IMR-90 (cell line): Measurements from ENCODE around the gene RYR2. TPM values are rescaled to one million over a fixed set of nuclear protein-coding genes. Genes with fewer than 3 reads are reported as not detected.

ENCODE experiments used
- ATAC-seq: fragments of 200-7000 bp; cut with Tn5 transposase; 2 replicates; pipeline ENCODE4 v1.9.1; 2020; ENCODE audit warnings: low read depth, mild to moderate bottlenecking, moderate library complexity
- BruUV-seq: library from RNA; stranded (reverse); fragments of 400-500 nt; replicated peaks from 2 replicates; lab custom pipeline; 2021; lab: Mats Ljungman, UMichigan
- CTCF ChIA-PET: fragments of 300-600 bp; formaldehyde crosslinking; extraction: SDS; loops from one replicate; lab custom pipeline; 2021; ENCODE audit warnings: antibody characterized with exemption; lab: Yijun Ruan, JAX
- POLR2A ChIA-PET: fragments of 300-600 bp; sonication (Branson Sonifier 250); formaldehyde crosslinking; loops from one replicate; lab custom pipeline; 2022; ENCODE audit warnings: antibody characterized with exemption; ENCODE audit not compliant: unreplicated experiment; lab: Charles Lee
- DNase-seq: peaks from one replicate; pipeline ENCODE4 v3.0.0; 2013
- H2AFZ ChIP-seq: replicated peaks from 2 replicates; pipeline ENCODE3; 2013; ENCODE audit warnings: low read length, mild to moderate bottlenecking; ENCODE audit not compliant: poor library complexity
- H2AK5ac ChIP-seq: 2 replicates; pipeline ENCODE4 v1.6.1; 2013; ENCODE audit warnings: low read depth, low read length, inconsistent platforms
- H2AK9ac ChIP-seq: replicated peaks from 2 replicates; pipeline ENCODE3; 2013; ENCODE audit warnings: mild to moderate bottlenecking, low read depth, low read length, moderate library complexity; ENCODE audit not compliant: poor library complexity
- H2BK120ac ChIP-seq: 2 replicates; pipeline ENCODE4 v1.6.1; 2013; ENCODE audit warnings: low read depth, low read length, inconsistent platforms
- H2BK15ac ChIP-seq: 3 replicates; pipeline ENCODE4 v1.6.1; 2013; ENCODE audit warnings: low read depth, low read length, inconsistent platforms
- H2BK20ac ChIP-seq: 2 replicates; pipeline ENCODE4 v1.6.1; 2013; ENCODE audit warnings: low read depth, mild to moderate bottlenecking, inconsistent platforms, low read length, moderate library complexity
- H2BK5ac ChIP-seq: 2 replicates; pipeline ENCODE4 v1.6.1; 2013; ENCODE audit warnings: mild to moderate bottlenecking, low read depth, low read length, inconsistent platforms; ENCODE audit not compliant: poor library complexity, severe bottlenecking
- H3K14ac ChIP-seq: replicated peaks from 2 replicates; pipeline ENCODE4 v1.6.1; 2013; ENCODE audit warnings: low read depth, low read length, inconsistent platforms
- H3K18ac ChIP-seq: 2 replicates; pipeline ENCODE4 v1.6.1; 2013; ENCODE audit warnings: low read depth, low read length, control low read depth
- H3K23ac ChIP-seq: 2 replicates; pipeline ENCODE4 v1.6.1; 2013; ENCODE audit warnings: low read depth, low read length, inconsistent platforms
- H3K27ac ChIP-seq: 2 replicates; pipeline ENCODE4 v1.5.1; 2013; ENCODE audit warnings: mild to moderate bottlenecking, control low read depth, low read length; ENCODE audit not compliant: insufficient read depth
- H3K27me3 ChIP-seq: 2 replicates; pipeline ENCODE4 v1.6.1; 2013; ENCODE audit warnings: low read length; ENCODE audit not compliant: control insufficient read depth, insufficient read depth
- H3K36me3 ChIP-seq: 2 replicates; pipeline ENCODE4 v1.6.1; 2013; ENCODE audit warnings: low read length, mixed read lengths; ENCODE audit not compliant: control insufficient read depth, insufficient read depth
- H3K4ac ChIP-seq: 2 replicates; pipeline ENCODE4 v1.6.1; 2013; ENCODE audit warnings: low read depth, low read length, inconsistent platforms
- H3K4me1 ChIP-seq: 2 replicates; pipeline ENCODE4 v1.6.1; 2013; ENCODE audit warnings: low read length, mixed read lengths; ENCODE audit not compliant: control insufficient read depth, insufficient read depth
- H3K4me2 ChIP-seq: 2 replicates; pipeline ENCODE4 v1.6.1; 2013; ENCODE audit warnings: low read depth, mild to moderate bottlenecking, control low read depth, low read length, moderate library complexity
- H3K4me3 ChIP-seq: 2 replicates; pipeline ENCODE4 v1.5.1; 2013; ENCODE audit warnings: low read depth, mild to moderate bottlenecking, control low read depth, low read length, moderate library complexity; ENCODE audit not compliant: insufficient read depth
- H3K56ac ChIP-seq: 2 replicates; pipeline ENCODE4 v1.6.1; 2013; ENCODE audit warnings: low read length, inconsistent platforms; ENCODE audit not compliant: insufficient read depth; ENCODE audit errors: extremely low read depth
- H3K79me1 ChIP-seq, 2 experiments: 2 replicates each; pipeline ENCODE4 v1.6.1; 2013; ENCODE audit warnings: low read length in 2 of 2, inconsistent platforms in 1 of 2, low read depth in 1 of 2
- H3K9ac ChIP-seq: 2 replicates; pipeline ENCODE4 v1.6.1; 2013; ENCODE audit warnings: low read depth, low read length, control low read depth
- H3K9me1 ChIP-seq: 2 replicates; pipeline ENCODE4 v1.6.1; 2013; ENCODE audit warnings: low read length, inconsistent platforms; ENCODE audit not compliant: insufficient read depth
- H3K9me3 ChIP-seq: 2 replicates; pipeline ENCODE4 v1.6.1; 2013; ENCODE audit warnings: low read length; ENCODE audit not compliant: control insufficient read depth, insufficient read depth
- H4K20me1 ChIP-seq: 2 replicates; pipeline ENCODE4 v1.6.1; 2013; ENCODE audit warnings: low read length, inconsistent platforms; ENCODE audit not compliant: insufficient read depth
- H4K5ac ChIP-seq: 2 replicates; pipeline ENCODE4 v1.6.1; 2013; ENCODE audit warnings: mild to moderate bottlenecking, low read depth, low read length, control low read depth
- H4K8ac ChIP-seq, 2 experiments: 2 replicates each; pipeline ENCODE4 v1.6.1; 2013; ENCODE audit warnings: low read depth in 2 of 2, low read length in 2 of 2, control low read depth in 1 of 2, inconsistent platforms in 1 of 2
- H4K91ac ChIP-seq: 2 replicates; pipeline ENCODE4 v1.6.1; 2013; ENCODE audit warnings: low read depth, low read length, inconsistent platforms; ENCODE audit not compliant: insufficient read depth
- BHLHE40 ChIP-seq: fragments of 150-350 bp; IDR thresholded peaks from 2 replicates; pipeline ENCODE4 v1.6.1; 2016; ENCODE audit warnings: mild to moderate bottlenecking, low read depth, low read length
- CEBPB ChIP-seq: IDR thresholded peaks from 2 replicates; pipeline ENCODE4 v1.6.1; 2012; ENCODE audit warnings: low read depth, low read length, improper control_type of control experiment
- CHD1 ChIP-seq: IDR thresholded peaks from 2 replicates; pipeline ENCODE4 v1.6.1; 2012; ENCODE audit warnings: low read depth, low read length, improper control_type of control experiment
- FOS ChIP-seq: fragments of 150-350 bp; IDR thresholded peaks from 2 replicates; pipeline ENCODE4 v1.6.1; 2016; ENCODE audit warnings: low read depth, low read length
- MAFK ChIP-seq: IDR thresholded peaks from 2 replicates; pipeline ENCODE4 v1.6.1; 2012; ENCODE audit warnings: low read depth, low read length, improper control_type of control experiment
- MAZ ChIP-seq: IDR thresholded peaks from 2 replicates; pipeline ENCODE4 v1.6.1; 2012; ENCODE audit warnings: low read depth, mild to moderate bottlenecking, low read length, improper control_type of control experiment, moderate library complexity, borderline replicate concordance
- MXI1 ChIP-seq: IDR thresholded peaks from 2 replicates; pipeline ENCODE4 v1.6.1; 2012; ENCODE audit warnings: low read depth, mild to moderate bottlenecking, low read length, moderate library complexity, borderline replicate concordance
- NFE2L2 ChIP-seq: fragments of 150-350 bp; IDR thresholded peaks from 2 replicates; pipeline ENCODE4 v1.6.1; 2016; ENCODE audit warnings: low read depth, mild to moderate bottlenecking, low read length
- POLR2A ChIP-seq: IDR thresholded peaks from 2 replicates; pipeline ENCODE4 v1.6.1; 2012; ENCODE audit warnings: mild to moderate bottlenecking, low read depth, low read length
- RAD21 ChIP-seq: IDR thresholded peaks from 2 replicates; pipeline ENCODE4 v1.6.1; 2012; ENCODE audit warnings: low read length, improper control_type of control experiment
- RCOR1 ChIP-seq: IDR thresholded peaks from 2 replicates; pipeline ENCODE4 v1.6.1; 2012; ENCODE audit warnings: mild to moderate bottlenecking, low read length, improper control_type of control experiment; ENCODE audit not compliant: insufficient replicate concordance
- RFX5 ChIP-seq: IDR thresholded peaks from 2 replicates; pipeline ENCODE4 v1.8.0; 2012; ENCODE audit warnings: low read depth, mild to moderate bottlenecking, low read length, moderate library complexity
- SMC3 ChIP-seq: fragments of 150-350 bp; IDR thresholded peaks from 2 replicates; pipeline ENCODE4 v1.6.1; 2016; ENCODE audit warnings: low read depth, mild to moderate bottlenecking, antibody characterized with exemption, low read length, moderate library complexity
- WGBS, 2 experiments: methylation state at CpG; one replicate each; pipeline versions ENCODE4 v1.1.5 to v1.1.7; 2013; ENCODE audit warnings: missing lambda C conversion rate in 2 of 2; ENCODE audit not compliant: insufficient read length in 1 of 2; ENCODE audit errors: extremely low coverage in 2 of 2; 5-methylcytosine and 5-hydroxymethylcytosine counted together
- dilution Hi-C: fragments of 300-500 bp; cut with HindIII; formaldehyde crosslinking; loops from one replicate; pipeline ENCODE4 v1.14.3; 2018; ENCODE audit warnings: low sequenced_read_pairs; ENCODE audit not compliant: unreplicated experiment
- in situ Hi-C: fragments of 300-500 bp; cut with MboI; formaldehyde crosslinking; loops from 3 replicates; pipeline ENCODE4 v1.14.3; 2019; ENCODE audit warnings: low sequenced_read_pairs, inconsistent platforms, mixed read lengths
- intact Hi-C: fragments of 100-400 bp; cut with micrococcal nuclease; formaldehyde crosslinking; loops from 2 replicates; pipeline ENCODE4 v1.10.0; 2022
- polyA plus RNA-seq, 3 experiments: library from polyadenylated mRNA; depleted of rRNA; stranded (reverse); fragments of >200 nt; gene quantifications; 2 replicates each; pipeline ENCODE4 v1.2.3, GENCODE V29; 2012; ENCODE audit warnings: low replicate concordance in 1 of 3
- total RNA-seq: library from RNA; depleted of rRNA; stranded (reverse); fragments of >200 nt; gene quantifications from 2 replicates; pipeline ENCODE4 v1.2.3, GENCODE V29; 2012
- TF ChIP-seq, protein P1 (sequence below): conservative IDR thresholded peaks from 2 replicates; pipeline ENCODE4 v1.5.1; 2012; ENCODE audit warnings: mild to moderate bottlenecking, low read depth, low read length, improper control_type of control experiment
- TF ChIP-seq, protein P2 (sequence below): fragments of 150-350 bp; IDR thresholded peaks from 2 replicates; pipeline ENCODE4 v1.6.1; 2017; ENCODE audit warnings: mild to moderate bottlenecking, antibody characterized with exemption, low read length, low read depth
- TF ChIP-seq, protein P3 (sequence below): fragments of 150-350 bp; IDR thresholded peaks from 2 replicates; pipeline ENCODE4 v1.6.1; 2016; ENCODE audit warnings: low read depth, mild to moderate bottlenecking, low read length, moderate library complexity, borderline replicate concordance

The RYR2 gene
- total and polyA plus RNA-seq, 2 of the 4 experiments (the other 2 are of a cell fraction), result not detected

DNA sequence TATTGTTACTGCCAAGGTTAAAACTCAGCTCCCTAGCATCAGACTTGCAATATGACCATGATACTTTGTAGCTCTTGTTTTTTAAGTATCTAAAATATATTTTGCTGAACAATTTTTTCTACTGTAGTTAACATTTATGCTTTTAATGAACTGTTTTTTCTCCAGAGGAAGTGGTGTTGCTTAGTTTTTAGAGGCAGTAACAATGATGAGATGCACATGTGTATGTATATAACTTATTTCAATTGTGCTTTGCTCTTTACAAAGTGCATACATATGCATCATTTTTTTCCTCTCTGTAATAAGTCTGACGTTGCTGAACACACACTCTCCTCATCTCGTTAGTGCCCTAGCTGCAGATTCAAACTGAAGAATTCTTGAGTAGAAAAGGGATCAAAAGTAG is 430.0 kb downstream of the RYR2 start:
- Histone ChIP-seq H4K5ac (no peak overlapping the region), H3K36me3 (no peaks in the 10 kb centered on the region), H2BK5ac (no peak overlapping the region), H3K4me2 (no peak overlapping the region), H3K14ac (no peak overlapping the region), H2BK20ac (no peak overlapping the region), H3K4me1 (no peaks in the 10 kb centered on the region), H3K27me3 (no peaks in the 10 kb centered on the region), H4K91ac (no peak overlapping the region), H3K56ac (no peak overlapping the region), H3K27ac (no peak overlapping the region), H2AK9ac (no peak overlapping the region), H3K9me3 (peaks cover 2% of the 10 kb centered on the region; the same call in 1 of the 2 replicates), H3K4ac (no peak overlapping the region), H3K79me1 (no peaks in the 10 kb centered on the region), H3K18ac (no peak overlapping the region), H2AK5ac (no peak overlapping the region), H4K20me1 (no peaks in the 10 kb centered on the region), H2BK15ac (no peak overlapping the region), H3K4me3 (no peak overlapping the region), H3K9me1 (no peaks in the 10 kb centered on the region), H2BK120ac (no peak overlapping the region), H3K9ac (no peak overlapping the region), H3K23ac (no peak overlapping the region), H2AFZ (no peak overlapping the region), H4K8ac (no peak overlapping the region)
- in situ Hi-C loops, result no loop called here
- DNase-seq, result no peak
- TF ChIP-seq, protein P1, sequence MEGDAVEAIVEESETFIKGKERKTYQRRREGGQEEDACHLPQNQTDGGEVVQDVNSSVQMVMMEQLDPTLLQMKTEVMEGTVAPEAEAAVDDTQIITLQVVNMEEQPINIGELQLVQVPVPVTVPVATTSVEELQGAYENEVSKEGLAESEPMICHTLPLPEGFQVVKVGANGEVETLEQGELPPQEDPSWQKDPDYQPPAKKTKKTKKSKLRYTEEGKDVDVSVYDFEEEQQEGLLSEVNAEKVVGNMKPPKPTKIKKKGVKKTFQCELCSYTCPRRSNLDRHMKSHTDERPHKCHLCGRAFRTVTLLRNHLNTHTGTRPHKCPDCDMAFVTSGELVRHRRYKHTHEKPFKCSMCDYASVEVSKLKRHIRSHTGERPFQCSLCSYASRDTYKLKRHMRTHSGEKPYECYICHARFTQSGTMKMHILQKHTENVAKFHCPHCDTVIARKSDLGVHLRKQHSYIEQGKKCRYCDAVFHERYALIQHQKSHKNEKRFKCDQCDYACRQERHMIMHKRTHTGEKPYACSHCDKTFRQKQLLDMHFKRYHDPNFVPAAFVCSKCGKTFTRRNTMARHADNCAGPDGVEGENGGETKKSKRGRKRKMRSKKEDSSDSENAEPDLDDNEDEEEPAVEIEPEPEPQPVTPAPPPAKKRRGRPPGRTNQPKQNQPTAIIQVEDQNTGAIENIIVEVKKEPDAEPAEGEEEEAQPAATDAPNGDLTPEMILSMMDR, result no peak
- TF ChIP-seq, protein P2, sequence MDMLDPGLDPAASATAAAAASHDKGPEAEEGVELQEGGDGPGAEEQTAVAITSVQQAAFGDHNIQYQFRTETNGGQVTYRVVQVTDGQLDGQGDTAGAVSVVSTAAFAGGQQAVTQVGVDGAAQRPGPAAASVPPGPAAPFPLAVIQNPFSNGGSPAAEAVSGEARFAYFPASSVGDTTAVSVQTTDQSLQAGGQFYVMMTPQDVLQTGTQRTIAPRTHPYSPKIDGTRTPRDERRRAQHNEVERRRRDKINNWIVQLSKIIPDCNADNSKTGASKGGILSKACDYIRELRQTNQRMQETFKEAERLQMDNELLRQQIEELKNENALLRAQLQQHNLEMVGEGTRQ, result no peak
- TF ChIP-seq RFX5 (no peak), CHD1 (no peak), SMC3 (no peak), RCOR1 (no peak), MAZ (no peak), POLR2A (no peak), MAFK (no peak), CEBPB (no peak), FOS (no peak), NFE2L2 (no peak), BHLHE40 (no peak), MXI1 (no peak), RAD21 (no peak)
- TF ChIP-seq, protein P3, sequence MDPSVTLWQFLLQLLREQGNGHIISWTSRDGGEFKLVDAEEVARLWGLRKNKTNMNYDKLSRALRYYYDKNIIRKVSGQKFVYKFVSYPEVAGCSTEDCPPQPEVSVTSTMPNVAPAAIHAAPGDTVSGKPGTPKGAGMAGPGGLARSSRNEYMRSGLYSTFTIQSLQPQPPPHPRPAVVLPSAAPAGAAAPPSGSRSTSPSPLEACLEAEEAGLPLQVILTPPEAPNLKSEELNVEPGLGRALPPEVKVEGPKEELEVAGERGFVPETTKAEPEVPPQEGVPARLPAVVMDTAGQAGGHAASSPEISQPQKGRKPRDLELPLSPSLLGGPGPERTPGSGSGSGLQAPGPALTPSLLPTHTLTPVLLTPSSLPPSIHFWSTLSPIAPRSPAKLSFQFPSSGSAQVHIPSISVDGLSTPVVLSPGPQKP, result no peak
- no TSS peak for BruUV-seq
- ChIA-PET CTCF (interaction anchor here (0.5 kb wide), 1 partner anchor 149 kb away, joined by 3 read pairs; no protein-coding TSS in a partner anchor), POLR2A (no interaction called here)
- no CpG with 5 or more reads among the region's 2 CpGs for WGBS, 2 experiments
- no peak for ATAC-seq
- intact Hi-C loops, result no loop called here
- dilution Hi-C loops, result no loop called here
